Stimulated activated naive CD8-positive, alpha-beta T cell treated with anti-CD3 and anti-CD28 coated beads, Interleukin-15, Interleukin-2, amounts not matched to agents 100 ng/mL and 50 ng/mL, for 24 hours (primary cell): ENCODE results near the gene CENPP.

Experiments used
- H3K27ac Mint-ChIP-seq: one replicate; pipeline ENCODE4 v1.8.0; 2021; ENCODE audit warnings: mild to moderate bottlenecking, mixed read lengths
- H3K27me3 Mint-ChIP-seq: one replicate; pipeline ENCODE4 v1.8.0; 2021; ENCODE audit warnings: mixed read lengths
- H3K36me3 Mint-ChIP-seq: one replicate; pipeline ENCODE4 v1.8.0; 2021; ENCODE audit warnings: low read depth, mixed read lengths
- H3K4me1 Mint-ChIP-seq: one replicate; pipeline ENCODE4 v1.8.0; 2021; ENCODE audit warnings: low read depth, mixed read lengths
- H3K4me3 Mint-ChIP-seq: one replicate; pipeline ENCODE4 v1.8.0; 2021; ENCODE audit warnings: mild to moderate bottlenecking, mixed read lengths
- H3K9me3 Mint-ChIP-seq: one replicate; pipeline ENCODE4 v1.8.0; 2021; ENCODE audit warnings: mixed read lengths

CENPP gene

DNA sequence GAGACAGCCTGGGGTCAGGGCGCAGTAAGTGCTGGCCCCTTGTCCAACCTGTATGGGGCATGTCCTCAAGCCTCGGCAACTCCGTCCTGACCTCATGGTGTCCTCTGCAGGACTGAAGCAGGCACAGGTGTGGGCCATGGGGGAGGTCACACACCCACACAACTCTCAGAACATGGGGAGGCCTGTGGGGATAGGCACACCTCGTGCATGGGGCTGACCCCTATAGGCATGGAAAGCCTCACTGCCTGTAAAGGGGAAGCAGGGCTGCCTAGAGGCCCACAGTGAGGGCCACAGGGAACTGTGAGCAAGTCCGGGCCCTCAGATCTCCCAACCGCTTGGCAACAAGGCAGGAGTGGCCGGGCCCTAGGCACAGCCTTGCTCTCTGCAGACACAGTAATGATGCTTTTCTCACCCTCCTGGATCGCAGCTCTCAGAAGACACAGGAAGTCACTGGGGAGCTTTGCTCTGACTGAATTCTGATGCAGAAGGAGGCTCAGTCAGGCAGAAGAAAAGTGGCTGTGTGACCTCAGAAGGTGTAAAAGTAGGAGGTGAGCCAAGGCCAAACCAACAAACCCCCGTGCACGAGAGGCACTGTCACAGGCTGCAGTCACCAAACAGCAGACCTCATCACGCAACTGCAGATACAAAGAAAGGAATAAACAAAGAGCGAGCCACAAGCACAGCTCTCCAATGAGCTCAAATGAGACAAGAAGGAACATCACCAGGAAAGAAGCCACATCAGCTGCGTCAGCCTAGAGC lies 338.8 kb downstream of the CENPP start:
- Mint-ChIP-seq H3K4me3 (peak overlapping the region; percentile 44), H3K9me3 (no peaks in the 10 kb centered on the region), H3K4me1 (peaks cover 56% of the 10 kb centered on the region), H3K27ac (peak overlapping the region; percentile 66), H3K27me3 (no peaks in the 10 kb centered on the region), H3K36me3 (peaks cover 44% of the 10 kb centered on the region)

DNA sequence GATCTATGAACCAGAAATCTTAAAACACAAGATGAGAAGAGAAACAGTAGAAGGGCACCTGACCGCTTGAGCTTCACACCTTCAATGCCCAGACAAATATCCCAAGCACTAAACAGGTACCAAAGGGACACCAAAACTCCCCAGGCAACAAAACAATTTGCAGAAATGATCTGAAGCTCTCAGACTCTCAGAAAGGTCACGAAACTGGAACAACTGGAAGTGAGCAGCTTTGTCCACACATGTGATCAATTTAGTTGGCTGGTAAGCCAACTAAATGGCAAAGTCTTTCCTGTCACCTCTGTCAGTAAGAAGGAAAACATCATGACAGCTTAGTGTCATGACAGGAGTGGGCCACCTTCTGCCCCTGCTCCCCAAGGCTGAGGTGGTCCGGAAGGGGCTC lies 340.1 kb downstream of the CENPP start:
- H3K27ac Mint-ChIP-seq = peak overlapping the region; percentile 38
- no peaks in the 10 kb centered on the region for H3K9me3 Mint-ChIP-seq
- H3K36me3 Mint-ChIP-seq = peaks cover 44% of the 10 kb centered on the region
- no peaks in the 10 kb centered on the region for H3K27me3 Mint-ChIP-seq
- peaks cover 56% of the 10 kb centered on the region for H3K4me1 Mint-ChIP-seq
- no peak overlapping the region for H3K4me3 Mint-ChIP-seq

DNA sequence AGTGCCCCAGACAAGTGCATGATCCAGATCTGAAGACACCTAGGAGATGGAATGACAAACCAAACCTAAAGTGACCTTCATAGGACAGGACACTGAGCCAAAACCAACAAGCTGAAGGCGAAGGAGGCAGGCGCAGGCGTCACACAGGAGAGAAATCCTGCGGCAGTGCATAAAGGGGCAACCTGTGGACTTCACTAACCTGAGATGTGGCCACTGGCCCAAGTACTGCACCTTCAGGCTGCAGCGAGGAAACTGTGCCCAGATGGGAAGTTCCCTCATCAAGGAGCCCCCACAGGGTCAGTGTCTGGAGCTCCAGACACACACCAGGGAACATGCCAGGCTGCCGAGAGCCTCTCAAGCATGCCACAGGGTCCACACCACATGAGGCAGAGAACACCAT lies 340.5 kb downstream of the CENPP start:
- Mint-ChIP-seq H3K27me3 (no peaks in the 10 kb centered on the region), H3K9me3 (no peaks in the 10 kb centered on the region), H3K4me3 (no peak overlapping the region), H3K4me1 (peaks cover 56% of the 10 kb centered on the region), H3K36me3 (peaks cover 44% of the 10 kb centered on the region), H3K27ac (no peak overlapping the region)

DNA sequence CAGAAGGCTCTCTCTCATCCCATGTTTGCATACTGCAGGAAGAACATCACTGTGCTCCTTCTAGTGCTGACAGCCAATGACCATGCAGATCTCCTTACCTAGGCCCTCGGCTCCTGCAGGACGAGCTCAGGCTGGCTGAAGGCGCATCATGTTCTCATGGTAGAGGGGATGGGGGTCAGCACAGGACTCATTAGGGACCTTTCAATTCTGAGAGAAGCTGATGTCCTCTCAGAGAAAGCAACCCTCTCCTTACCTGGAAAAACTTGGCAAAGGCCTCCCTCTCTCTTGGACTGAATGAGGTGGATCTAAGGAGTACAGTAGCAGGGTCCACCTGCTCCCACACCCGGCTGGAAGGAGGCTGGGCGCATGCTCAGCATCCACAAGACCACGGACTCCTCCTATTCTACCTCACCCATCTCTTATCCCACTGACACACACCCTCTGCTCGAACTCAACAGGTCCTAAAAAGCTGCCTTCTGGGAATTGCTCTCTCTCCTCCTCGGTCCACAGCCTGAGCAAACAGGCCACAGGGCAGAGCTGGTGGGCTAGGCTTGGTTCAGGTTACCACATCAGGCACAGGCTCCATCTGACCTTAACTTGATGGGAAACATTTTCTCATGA lies 341.3 kb downstream of the CENPP start:
- H3K27ac Mint-ChIP-seq = peak overlapping the region; percentile 28
- no peaks in the 10 kb centered on the region for H3K27me3 Mint-ChIP-seq
- H3K36me3 Mint-ChIP-seq = peaks cover 40% of the 10 kb centered on the region
- no peaks in the 10 kb centered on the region for H3K9me3 Mint-ChIP-seq
- peaks cover 56% of the 10 kb centered on the region for H3K4me1 Mint-ChIP-seq
- H3K4me3 Mint-ChIP-seq = no peak overlapping the region

DNA sequence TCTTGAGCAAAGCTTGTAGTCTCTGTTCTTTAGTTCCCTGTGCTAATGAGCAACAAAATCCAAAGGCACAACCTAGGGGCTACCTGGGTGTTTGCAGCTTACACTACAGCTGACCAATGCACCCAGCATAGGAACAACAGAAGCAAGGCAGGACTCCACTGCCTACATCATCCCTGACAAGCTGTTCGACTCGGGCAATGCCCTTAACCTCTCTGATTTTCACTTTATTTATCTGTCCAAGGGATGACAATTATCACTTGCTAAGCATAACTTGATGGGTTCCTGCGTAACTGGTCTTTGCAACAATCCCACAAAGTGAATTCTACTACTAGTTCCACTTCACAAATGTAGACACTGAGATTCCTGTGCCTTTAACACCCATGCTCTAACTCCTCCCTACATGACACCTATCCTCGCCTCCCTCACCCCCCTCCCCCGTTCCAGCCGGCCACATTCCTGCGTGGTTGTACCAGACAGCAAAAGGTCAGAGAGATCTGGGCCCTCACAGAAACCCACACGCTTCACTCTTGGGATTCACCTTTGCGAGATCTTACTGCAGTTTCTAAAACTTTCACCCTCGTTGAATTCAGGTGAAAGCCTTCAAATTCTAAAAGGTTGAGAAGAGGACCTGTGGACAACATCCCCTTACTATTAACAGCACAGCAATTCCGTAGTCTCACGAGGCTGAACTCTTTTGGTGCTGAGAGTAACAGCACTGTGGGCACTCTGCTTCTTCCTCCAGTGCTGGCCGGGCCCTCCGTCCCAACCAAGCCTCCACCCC lies 343.2 kb downstream of the CENPP start:
- H3K9me3 Mint-ChIP-seq = no peaks in the 10 kb centered on the region
- H3K4me3 Mint-ChIP-seq = peak overlapping the region; percentile 94
- H3K27me3 Mint-ChIP-seq = no peaks in the 10 kb centered on the region
- H3K27ac Mint-ChIP-seq = peak overlapping the region; percentile 90
- peaks cover 35% of the 10 kb centered on the region for H3K36me3 Mint-ChIP-seq
- peaks cover 49% of the 10 kb centered on the region for H3K4me1 Mint-ChIP-seq

DNA sequence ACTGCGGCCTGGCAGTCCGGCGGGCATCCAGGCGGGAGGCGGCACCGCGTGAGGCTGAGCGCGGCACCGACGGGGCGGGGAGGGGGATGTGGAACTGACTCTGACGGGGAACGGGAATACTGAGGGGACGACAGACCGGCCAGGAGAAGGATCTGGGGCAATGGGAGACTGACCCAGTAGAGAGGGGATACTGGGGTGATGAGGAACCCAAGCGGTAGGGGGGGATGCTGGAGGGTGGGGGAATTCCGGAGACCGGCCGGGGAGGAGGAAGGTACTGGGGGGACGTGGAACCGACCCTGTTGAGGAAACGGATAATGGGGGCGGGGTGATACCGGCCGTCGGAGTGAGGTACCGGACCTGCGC lies 343.8 kb downstream of the CENPP start:
- H3K4me1 Mint-ChIP-seq = peaks cover 43% of the 10 kb centered on the region
- no peaks in the 10 kb centered on the region for H3K9me3 Mint-ChIP-seq
- H3K4me3 Mint-ChIP-seq = peak overlapping the region; percentile 94
- no peaks in the 10 kb centered on the region for H3K27me3 Mint-ChIP-seq
- peaks cover 35% of the 10 kb centered on the region for H3K36me3 Mint-ChIP-seq
- peak overlapping the region; percentile 90 for H3K27ac Mint-ChIP-seq
